Right lung (tissue), 5 donors: ENCODE results near the gene DUS1L. TPM values are rescaled to one million over a fixed set of nuclear protein-coding genes. Genes with fewer than 3 reads are reported as not detected.

Source experiments
- DNase-seq, 2 donors: peaks; one replicate each; pipeline ENCODE4 v3.0.0-alpha.2; 2013
- polyA plus RNA-seq, 5 donors: library from polyadenylated mRNA; unstranded; fragments of 120-200 nt; gene quantifications; one replicate each; pipeline versions ENCODE4 v1.2.1 to v1.2.3, GENCODE V29; 2013; ENCODE audit warnings: inconsistent platforms in 1 of 5, low replicate concordance in 1 of 5; ENCODE audit not compliant: insufficient read length in 5 of 5, insufficient read depth in 1 of 5

The DUS1L gene
- polyA plus RNA-seq, 5 donors, result 51.2 to 104 (median 67.2) TPM

- DNase-seq, result no peak
Measured at GRCh38 chr17:82028246-82028645, 37.4 kb downstream of the DUS1L start.

GRCh38 chr17:82025401-82026107, 40.0 kb downstream of the DUS1L start:
- DNase-seq, result no peak

- no peak for DNase-seq
Measured at GRCh38 chr17:82024859-82025258, 40.7 kb downstream of the DUS1L start.

GRCh38 chr17:82023447-82024241, 42.0 kb downstream of the DUS1L start:
- DNase-seq, result no peak

GRCh38 chr17:82022981-82023446, 42.6 kb downstream of the DUS1L start, which contains the start of gene LRRC45:
Gene LRRC45 (plus strand): TSS chr17:82023305. CDS start chr17:82023644, 339 bp downstream.
- DNase-seq, result peak; percentile 99

GRCh38 chr17:82022310-82022980, 43.2 kb downstream of the DUS1L start, which contains the start of gene CENPX:
Gene CENPX (minus strand): TSS chr17:82022878. CDS start chr17:82022861, 17 bp downstream.
- DNase-seq, result no peak

GRCh38 chr17:82021900-82022309, 43.7 kb downstream of the DUS1L start:
- DNase-seq, result no peak

GRCh38 chr17:82021107-82021899, 44.3 kb downstream of the DUS1L start:
- DNase-seq, result peak in 1 of 2 donors; percentile 50

GRCh38 chr17:82020572-82021106, 45.0 kb downstream of the DUS1L start:
- DNase-seq, result no peak

GRCh38 chr17:82019690-82020571, 45.7 kb downstream of the DUS1L start:
- no peak for DNase-seq

- no peak for DNase-seq
Measured at GRCh38 chr17:82018989-82019689, 46.5 kb downstream of the DUS1L start.

GRCh38 chr17:82018152-82018988, 47.2 kb downstream of the DUS1L start:
- no peak for DNase-seq

- DNase-seq, result no peak
Measured at GRCh38 chr17:82017612-82018151, 47.9 kb downstream of the DUS1L start.

GRCh38 chr17:82016875-82017459, 48.6 kb downstream of the DUS1L start:
- DNase-seq, result no peak

- no peak for DNase-seq
Measured at GRCh38 chr17:82016061-82016874, 49.3 kb downstream of the DUS1L start.

GRCh38 chr17:82015311-82015971, 50.2 kb downstream of the DUS1L start:
- peak in 1 of 2 donors; percentile 51 for DNase-seq
